GM21786 (cell line): ENCODE results near the gene STK32C.
A peak's percentile ranks its signal among the peaks of the same experiment; 100 is the strongest.
"Not testable (repeated sequence)": the region's sequence is repeated elsewhere in the genome, so short reads cannot be mapped to it uniquely, and the experiment has no call there.

Experiments
- ATAC-seq: cut with Tn5 transposase; IDR thresholded peaks from one replicate; pipeline ENCODE4 v1.9.1; 2021; ENCODE audit not compliant: unreplicated experiment

The STK32C gene

DNA sequence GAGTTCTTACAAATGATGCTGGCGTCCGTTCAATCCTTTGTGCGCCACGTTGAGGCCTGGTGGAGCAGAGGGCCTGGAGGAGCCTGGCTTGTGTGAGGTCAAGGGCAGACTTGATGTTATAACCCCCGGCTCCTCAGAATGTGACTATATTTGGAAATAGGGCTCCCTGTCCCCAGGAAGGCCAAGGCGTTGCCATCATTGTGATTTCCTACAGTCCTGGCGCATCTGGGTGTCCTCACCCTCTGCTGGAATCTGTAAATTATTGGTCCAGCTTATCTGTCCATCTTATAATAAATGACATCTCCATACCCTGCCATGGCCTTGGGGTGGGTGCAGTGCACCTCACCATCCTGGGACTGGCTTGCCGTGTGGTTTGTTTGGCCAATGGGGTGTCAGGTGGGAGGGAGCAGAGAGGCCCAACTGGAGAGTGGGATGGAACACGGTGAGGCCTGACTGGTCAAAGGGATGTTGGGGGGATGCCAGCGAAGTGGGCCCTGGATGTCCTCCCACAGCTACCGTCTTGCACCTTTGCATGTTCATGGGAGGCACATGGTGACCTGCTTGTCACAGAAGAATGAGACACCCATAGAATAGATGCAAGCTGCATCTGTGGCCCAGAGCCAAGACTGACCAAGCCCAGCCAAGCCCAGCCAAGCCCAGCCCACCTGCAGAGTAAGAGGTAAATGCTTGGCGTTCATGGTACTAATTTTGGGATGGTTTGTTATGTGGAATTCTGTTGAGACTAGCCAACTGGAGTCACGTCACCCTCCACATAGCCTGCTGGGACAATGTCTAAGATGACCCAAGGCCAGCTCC is 13.1 kb upstream of the STK32C start:
- no peak for ATAC-seq

DNA sequence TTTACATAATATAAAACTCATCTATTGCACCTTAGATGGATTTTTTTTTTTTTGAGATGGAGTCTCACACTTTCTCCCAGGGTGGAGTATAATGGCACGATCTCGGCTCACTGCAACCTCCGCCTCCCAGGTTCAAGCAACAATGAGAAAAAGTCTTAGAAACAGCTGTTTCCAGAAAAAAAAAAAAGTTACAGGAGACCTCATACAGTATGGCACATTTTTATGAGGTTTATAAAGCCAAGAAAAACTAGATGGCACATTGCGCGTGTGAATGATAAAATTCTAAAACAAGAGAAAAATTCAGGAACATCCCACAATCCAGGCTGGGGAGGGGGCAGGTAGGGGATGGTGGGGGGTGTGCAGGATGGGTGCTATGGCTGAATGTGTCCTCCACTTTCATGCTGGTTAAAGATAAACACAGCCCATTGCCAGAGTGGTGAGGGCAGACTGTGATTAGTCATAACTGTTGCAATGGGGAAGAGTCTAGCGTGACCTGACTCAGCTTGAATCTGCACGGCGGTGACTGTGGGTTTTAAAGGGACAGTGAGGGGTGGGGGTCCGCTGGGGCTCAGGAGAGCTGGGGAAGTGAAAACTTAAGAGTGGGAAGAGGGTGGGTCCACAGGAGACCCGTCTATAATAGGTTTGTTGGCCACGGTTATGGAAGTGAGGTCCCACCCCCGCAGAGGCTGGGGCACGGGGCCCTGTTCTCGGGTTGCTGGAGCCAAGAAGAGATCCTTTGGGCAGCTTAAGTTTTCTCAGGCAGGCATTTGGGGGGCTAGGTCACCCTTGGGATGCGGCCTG is 12.3 kb upstream of the STK32C start:
- peak; percentile 99 for ATAC-seq

DNA sequence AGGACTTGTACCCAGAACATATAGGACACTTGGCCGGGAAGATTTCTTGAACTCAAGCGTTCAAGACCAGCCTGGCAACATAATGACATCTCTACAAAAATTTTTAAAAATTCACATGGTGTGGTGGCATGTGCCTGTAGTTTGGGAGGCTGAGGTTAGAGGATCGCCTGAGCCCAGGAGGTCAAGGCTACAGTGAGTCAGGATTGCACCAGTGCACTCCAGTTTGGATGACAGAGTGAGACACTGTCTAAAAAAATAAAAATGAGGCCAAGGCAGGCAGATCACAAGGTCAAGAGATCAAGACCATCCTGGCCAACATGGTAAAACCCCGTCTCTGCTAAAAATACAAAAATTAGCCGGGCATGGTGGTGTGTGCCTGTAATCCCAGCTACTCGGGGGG is 9.7 kb upstream of the STK32C start:
- not testable (repeated sequence) for ATAC-seq

DNA sequence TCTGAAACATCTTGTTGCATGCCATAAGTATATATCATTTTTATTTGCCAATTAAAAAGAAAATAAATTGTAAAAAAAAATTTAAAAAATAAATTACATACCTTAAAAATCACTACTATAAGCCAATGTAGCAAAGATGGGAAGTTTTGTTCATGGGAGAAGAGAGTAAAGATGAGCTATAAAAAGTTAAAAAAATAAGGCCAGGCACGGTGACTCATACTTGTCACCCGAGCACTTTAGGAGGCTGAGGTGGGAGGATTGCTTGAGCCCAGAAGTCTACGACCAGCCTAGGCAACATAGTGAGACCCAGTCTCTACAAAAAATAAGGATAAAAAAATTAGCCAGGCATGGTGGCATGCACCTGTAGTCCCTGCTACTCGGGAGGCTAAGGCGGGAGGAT is 8.4 kb upstream of the STK32C start:
- ATAC-seq: no peak

DNA sequence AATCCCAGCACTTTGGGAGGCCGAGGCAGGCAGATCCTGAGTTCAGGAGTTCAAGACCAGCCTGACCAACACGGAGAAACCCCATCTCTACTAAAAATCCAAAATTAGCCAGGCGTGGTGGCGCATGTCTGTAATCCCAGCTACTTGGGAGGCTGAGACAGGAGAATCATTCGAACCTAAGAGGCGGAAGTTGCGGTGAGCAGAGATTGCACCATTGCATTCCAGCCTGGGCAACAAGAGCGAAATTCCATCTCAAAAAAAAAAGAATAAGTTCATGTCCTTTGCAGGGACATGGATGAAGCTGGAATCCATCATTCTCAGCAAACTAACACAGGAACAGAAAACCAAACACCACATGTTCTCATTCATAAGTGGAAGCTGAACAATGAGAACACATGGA is 7.1 kb upstream of the STK32C start:
- ATAC-seq: not testable (repeated sequence)

DNA sequence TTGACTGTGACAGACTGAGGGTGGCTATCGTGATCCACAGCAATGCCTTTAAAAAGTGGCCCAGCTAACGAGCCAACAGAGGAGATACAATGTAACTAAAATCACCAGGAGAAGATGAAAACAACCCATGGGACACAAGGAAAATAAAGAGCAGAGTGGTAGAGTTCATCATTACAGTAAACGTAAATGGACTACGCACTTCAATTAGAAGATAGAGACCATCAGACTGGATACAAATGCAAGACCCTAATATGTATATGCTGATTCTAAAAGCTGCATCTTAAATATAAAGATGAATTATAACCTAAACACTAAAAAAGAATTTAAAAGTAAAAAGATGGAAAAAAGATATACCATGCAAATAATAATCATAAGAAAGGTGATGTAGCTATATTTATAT is 6.6 kb upstream of the STK32C start:
- ATAC-seq: no peak

DNA sequence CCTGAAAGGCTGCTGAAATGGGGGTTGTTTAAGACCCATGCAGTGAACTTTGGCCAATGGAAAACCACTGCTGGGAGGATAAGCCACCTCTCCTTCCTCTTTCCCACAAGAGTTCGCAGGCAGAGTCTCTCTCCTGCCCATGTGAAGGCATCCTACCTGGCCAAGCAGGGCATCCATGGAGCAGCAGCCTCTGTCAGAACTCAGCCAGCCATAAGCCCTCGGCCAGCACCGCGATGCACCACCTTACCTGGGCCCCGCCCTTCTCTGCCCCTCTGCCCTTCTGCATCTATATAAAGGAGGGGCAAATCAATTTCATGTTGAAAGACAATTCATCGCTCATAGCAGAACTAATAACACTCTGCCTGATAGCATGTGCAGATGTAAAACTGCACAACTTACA is 6.1 kb upstream of the STK32C start:
- ATAC-seq: no peak

DNA sequence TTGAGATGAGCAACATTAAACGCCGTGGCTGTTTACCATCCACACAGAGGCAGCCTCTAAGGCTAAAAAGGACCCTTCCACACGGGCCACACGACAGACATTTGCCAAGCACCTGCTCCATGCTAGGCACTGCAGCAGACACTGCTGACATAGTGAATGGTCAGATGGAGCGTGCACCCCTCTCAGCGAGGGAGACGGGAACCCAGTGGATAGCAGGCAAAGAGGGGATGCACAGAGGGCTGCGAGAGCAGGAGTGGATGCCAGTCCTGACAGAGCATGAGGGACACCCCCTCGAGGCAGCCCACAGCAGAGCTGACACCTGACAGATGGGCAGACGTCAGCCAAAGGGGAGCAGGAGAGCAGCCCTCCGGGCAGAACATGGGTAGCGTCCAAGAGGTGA is 5.6 kb upstream of the STK32C start:
- no peak for ATAC-seq

DNA sequence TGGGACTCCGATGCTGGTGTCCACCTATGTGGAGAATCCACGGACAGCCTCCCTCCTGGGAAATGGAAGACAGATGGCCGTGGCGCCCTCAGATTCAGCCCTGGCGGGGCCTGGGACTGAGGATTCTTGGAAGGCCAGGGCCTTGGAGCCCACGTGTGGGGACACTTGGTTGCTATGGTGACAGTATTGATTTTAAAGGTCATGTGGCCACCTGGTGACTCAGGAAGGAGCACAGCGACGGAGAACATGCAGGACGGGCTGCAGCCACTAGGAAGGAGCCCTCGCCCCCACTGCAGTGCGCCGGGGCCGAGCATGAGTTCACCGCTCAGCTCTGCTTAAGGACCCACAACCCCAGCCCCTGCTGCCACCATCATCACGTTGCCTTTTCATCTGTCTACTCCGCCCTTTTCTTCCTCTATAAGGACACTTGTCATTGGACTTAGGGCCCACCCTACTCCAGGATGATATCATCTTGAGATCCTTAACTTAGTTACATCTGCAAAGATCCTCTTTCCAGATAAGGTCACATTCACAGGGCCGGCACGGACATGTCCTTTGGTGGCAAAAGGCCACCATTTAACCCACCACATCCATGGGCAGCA is 3.7 kb upstream of the STK32C start:
- no peak for ATAC-seq

DNA sequence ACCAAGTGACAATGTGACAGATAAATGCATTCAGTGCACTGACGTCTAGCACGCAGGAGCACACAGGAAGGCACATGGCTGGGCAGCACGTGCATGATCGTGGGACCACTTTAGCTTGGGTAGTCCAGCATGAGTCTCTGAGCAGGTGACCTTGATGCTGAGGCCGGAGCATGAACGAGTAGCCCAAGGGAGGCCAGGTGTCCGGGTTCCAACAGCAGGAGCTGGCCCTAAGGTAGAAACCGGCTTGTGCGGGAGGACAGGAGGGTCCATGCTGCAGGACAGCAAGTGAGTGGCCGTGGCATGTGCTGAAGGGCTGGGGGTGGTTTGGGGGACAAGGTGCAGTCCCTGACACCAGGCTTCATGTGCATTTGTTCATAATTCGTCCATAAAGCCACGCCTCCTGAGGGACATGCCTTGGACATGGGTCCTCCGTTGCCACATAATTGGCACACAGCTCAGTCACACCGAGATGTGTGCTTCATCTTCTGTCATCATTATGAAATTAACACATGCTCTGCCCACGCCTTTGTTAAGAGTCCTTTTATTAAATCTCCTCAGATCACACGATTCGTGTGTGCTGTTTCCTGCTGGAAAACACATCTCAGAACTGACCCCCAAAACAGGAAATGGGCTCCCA is 3.1 kb upstream of the STK32C start:
- ATAC-seq: no peak

DNA sequence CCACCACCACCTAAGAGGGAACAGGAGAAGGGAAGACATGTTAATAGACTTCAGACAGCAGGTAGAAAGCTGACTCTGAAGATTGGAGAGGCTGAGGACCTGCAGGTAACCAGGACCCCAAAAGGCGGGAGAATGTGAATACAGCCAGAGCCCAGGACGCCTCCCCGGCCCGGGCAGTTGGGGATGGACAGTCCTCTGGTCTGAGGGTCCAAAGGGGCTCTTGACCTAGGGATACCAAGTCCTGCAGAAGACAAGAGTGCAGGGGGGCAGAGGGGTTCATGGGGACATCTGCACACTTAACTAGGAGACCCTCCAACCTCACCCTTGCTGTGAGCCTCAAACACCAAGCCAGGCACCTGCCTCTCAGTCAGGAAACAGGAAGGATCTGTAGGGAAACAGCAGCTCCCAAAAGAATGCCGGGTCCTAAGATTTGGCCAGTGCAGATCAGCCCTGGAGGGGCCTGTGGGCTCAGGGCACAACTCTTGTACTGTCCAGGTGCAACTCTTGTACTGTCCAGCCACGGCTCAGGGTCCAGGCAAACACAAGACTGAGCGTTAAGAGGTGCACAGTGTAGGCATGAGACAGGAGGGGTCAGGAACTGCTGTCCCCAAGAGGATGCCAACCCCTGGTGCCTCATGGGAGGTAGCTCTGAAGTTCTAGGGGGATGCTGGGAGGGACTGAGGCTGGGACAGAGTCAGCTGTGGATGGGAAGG is 2.3 kb upstream of the STK32C start:
- ATAC-seq: no peak

DNA sequence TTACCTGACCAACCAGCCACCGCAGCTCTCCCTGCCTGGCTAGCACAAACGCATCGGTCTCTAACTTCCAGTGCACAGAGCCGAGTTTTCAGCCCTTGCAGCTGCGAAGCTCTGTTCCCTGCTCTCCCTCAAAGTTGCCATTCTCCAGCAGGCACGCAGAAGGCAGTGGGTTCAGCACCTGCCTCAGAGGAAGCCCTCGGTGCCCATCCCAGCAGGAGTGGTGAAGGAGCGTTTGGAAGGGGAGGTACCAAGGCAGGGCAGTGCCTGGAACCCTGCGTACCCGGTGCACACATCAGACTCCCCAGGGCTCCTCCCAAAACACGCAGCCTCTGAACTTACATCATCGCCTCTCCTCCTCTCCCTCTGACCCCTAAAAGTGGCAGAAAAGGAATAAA is 1.7 kb upstream of the STK32C start:
- ATAC-seq: no peak

DNA sequence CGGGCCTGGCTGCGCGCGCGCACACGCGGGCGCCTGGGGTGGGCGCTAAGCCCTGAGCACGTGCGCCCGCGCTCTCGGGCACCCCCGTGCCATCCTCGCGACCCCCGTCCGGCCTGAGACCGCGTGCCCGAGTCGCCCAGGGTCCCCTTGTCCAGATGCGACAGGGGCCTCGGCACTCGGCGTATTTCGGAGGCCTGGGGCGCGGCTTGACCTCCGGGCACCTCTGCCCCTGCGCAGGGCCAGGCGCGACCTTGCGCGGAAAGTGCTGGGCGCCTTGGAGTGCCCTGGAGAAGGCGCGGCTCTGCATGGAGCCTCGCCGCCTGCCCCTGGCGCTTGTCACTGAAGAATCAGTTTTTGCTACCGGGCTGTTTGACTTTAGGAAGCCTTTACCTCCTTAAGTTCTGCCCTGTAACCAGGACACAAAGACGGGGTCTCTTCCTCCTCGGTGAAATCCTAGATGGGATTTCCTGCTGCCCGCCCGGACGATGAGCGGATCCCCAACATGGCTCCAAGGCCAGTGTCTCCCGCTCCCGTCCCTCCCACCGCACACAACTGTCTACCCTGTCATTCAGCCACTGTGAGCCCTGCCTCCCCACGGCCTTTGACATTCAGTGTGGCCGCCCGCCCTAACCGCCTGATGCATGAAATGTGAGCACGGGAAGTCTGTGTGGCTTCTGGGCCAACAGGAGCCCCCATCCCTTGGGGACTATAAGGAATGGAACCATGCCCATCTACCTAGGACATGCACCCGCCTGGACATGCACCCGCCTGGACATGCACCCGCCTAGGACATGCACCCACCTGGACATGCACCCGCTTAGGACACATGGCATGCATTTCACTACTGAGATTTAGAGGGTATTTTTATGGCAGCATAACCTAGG is 1.1 kb upstream of the STK32C start:
- ATAC-seq: no peak

DNA sequence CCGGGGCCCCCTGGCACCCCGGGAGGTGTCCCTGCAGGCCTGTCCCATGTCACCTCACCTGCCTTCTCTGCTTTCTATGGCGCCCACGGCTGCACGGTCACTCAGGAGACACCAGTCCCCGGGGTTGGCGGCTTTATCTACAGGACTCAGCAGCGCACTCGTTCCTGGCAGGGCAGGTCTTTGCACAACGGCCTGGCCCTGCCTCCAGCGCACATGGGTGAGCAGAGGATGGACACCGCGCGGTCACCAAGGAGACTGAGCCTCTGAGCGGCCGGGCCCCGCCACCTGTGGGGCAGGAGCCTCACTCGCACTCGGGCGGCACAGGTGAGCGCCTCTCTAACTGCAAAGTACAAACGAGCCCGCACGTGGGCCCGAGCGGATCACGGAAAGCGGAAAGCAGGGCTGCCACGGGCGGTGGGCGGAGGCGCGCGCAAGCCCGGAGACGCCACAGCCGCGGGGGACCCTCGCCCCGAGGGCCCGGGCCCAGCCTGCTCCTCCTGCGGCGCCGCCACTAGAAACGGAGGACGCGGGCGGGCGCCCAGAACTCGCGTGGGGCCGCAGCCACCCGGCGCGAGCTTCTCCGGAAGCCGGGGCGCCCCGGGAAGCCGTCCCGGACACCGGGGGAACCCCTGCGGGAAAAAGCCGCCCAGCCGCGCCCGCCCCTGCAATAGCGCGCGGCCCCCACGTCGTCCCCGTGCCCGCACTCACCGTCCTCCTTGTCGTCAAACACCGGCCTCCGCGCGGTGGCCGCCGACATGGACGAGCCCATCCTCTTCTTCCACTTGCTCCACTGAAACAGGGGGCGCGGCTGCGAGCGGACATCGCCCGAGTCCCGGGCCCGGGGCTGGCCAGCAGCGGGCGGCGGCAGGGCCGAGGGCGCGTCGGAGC is 642 bp downstream of the STK32C start:
- ATAC-seq: peak; percentile 1

DNA sequence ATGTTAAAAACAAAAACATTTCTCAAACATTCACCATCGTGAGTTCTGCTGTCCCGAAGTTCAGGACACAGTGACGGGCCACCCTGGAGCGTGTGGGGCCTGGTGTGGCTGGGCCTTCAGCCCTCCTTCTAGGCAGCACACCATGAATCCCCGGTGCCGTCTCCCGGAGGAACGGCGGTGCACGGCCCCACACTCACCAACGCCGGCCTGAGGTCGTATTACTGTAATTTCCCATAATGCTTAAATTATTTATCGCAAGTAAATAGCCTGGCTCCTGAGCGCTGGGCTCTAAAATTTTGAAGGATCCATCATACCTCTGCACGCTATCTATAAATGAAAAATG is 1.4 kb downstream of the STK32C start:
- no peak for ATAC-seq

DNA sequence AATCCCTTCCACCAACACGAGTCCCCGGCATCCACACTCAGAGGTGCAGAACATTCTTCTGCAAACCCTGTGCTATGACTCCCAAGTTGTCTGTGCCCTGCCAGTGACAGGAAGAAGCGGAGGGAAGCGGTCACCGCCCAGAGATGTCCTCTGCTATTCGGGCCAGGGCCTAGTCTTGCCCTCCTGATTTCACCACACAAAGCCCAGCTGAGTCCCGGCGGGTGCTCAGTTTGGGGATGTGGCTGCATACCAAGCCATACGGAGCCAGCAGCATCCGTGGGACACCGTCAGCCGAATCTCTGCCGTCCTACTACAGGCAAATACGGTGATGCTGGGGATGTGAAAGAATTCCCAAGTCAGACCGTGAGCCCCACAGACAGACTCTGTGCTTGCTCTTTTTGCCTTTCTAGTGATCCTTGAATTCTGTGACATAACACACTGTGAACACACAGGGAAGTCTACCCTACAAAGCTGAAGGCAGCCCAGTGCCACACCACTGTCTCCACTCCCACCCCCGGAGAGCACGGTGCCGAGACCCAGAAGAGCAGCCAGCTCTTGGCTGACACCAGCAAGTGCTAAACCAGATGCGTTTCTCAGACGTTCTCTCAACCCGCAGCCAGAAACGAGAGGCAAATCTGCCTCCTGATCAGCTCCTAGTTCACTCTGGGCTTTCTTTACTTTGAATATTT is 2.0 kb downstream of the STK32C start:
- no peak for ATAC-seq

DNA sequence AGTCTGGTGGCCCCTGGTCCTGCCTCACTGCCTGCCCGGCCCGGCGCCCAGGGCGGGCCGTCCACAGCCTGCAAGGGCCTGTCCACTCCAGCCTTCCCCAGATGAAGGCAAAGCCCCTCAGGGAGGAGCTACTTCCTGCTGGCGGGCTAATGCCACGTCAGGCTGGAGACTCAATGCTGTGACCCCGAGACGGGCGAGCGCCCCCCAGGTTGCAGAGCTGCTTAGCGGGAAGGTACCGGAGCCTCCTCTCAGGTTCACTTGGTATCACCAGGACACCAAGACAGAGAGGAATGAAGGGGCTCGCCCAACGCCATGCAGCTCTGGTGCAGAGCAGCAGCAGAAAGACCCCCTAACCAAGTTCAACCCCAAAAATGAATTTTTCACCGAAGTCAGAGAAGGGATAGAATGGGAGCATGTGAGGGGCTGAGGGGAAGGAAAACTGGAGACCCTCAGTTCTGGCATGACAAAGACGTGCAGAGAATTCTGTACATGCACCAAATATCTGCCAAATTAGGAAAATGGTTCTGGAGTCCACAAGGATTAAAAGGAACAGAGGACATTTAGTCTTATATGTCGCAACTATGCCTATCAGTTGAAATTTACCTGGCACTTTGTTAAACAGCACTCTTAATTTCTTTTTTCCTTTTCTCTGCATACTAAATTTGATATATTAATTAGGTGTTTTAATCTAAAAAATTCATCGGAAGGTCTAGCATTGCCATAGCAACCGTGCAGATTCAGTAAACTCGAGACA is 2.8 kb downstream of the STK32C start:
- ATAC-seq: no peak
